Measurements from ENCODE around the gene THBD.

THBD gene

DNA sequence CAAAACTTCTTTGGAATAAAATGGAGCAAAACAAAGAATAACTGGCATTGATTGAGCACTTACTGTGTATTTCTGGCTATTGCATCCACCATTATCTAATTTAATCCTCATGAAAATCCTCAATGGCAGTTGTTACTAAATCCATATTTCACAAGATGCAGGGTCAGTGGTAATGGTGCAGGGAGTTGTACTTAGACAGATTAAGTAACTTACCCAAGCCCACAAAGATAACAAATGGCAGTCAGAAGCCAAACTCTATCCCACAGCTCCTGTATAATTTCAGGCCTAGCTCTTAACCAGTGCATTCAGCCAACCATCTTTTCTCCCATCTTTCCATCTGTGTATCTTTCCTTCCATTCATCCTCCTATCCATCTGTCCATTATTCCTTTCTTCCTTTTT, 43.7 kb downstream of the THBD start:
- peak; percentile 14 for DNase-seq

GRCh38 chr20:23003881-23004460, 45.5 kb downstream of the THBD start:
- no peak for DNase-seq

DNA sequence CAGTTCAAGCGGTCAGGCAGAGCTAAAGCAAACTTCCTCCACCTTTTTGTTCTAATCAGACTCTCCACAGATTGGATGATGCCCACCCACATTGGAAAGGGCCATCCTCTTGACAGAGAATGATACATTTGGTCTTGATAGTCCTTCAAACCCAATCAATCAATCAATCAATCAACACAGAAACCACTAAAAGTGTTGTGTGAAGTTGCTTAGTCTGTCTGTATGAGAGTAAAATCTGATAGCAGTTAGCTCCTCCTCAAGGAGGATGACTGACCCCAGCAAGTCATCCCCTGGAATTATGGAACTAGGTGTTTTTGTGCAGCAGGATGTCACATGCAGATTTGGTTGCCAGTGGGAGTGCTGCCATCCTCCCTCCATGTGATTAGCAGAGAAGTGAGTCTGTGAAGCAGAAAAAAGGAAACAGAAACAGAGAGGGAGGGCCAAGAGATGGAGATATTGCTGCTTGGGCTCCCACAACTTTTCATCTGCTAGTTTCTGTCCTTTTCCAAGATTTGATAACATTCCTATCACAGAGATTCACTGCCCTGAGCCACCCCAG, 46.3 kb downstream of the THBD start:
- no peak for DNase-seq

DNA sequence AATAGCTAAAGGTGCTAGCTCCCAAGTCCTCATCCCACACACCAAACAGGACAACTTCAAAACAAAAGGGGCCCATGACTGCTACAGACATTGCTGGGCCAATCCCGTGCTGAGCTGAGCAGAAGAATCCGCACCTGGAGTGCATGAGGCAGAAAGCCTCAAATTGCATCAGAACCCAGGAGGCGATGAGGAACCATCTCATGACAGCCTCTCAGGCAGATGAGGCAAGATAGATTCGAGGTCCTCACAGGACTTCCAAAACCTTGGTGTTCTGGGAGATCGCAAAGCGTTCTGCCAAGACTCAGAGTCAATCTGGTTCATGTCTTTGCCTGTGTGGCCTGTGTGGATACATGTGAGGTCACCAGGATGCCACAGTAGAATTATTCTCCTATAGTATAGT, 47.2 kb downstream of the THBD start:
- no peak for DNase-seq

- DNase-seq: no peak
Measured at GRCh38 chr20:23000232-23000947, 49.1 kb downstream of the THBD start.

GRCh38 chr20:22999756-23000155, 49.7 kb downstream of the THBD start:
- no peak for DNase-seq

- DNase-seq: no peak
Measured at GRCh38 chr20:22998476-22998875, 51.0 kb downstream of the THBD start.

DNA sequence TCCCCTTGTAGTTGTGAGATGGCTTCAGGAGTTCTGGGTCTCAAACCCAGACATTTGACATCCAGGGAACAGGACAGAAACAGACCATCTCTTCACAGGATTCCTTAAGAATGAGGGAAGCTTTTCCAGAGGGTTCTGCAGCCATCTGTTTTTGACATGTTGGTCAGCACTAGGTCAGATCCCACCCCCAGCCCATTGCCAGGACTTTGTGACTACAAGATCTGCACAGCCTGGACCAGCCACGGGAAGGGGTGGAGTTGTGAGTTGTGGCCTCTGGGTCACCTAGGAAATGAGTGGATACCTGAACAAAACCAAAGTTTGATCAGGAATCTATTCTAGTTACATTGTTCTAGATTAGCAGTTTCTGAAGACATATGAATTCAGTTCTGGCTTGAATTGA, 53.5 kb downstream of the THBD start:
- DNase-seq: no peak

Measured in NCI-H226 (cell line).